Gastroesophageal sphincter (tissue), 4 donors: ENCODE data around the gene GRB7. TPM values are rescaled to one million over a fixed set of nuclear protein-coding genes. Genes with fewer than 3 reads are reported as not detected.

Experiments used
- ATAC-seq: fragments of 150-250 bp; one replicate; pipeline ENCODE4 v1.9.1; 2016; ENCODE audit warnings: mild to moderate bottlenecking, moderate library complexity
- H3K27ac ChIP-seq, 4 donors: fragments of 200-600 bp; sonication (generic) in 3 of 4; 1 replicate in 3 of 4; 2 replicates in 1 of 4; pipeline ENCODE4 v1.5.1; 2016 to 2019
- H3K27me3 ChIP-seq: fragments of 200-600 bp; sonication (generic); one replicate; pipeline ENCODE4 v1.5.1; 2019
- H3K36me3 ChIP-seq, 2 donors: fragments of 200-600 bp; sonication (generic); one replicate each; pipeline ENCODE4 v1.5.1; 2019; ENCODE audit warnings: control low read depth in 1 of 2
- H3K4me1 ChIP-seq, 3 donors: fragments of 200-600 bp; sonication (generic); 1 replicate in 2 of 3; 2 replicates in 1 of 3; pipeline ENCODE4 v1.5.1; 2016 to 2019; ENCODE audit warnings: control low read depth in 2 of 3
- H3K4me3 ChIP-seq, 2 donors: fragments of 200-600 bp; sonication (generic); one replicate each; pipeline ENCODE4 v1.5.1; 2019; ENCODE audit warnings: mild to moderate bottlenecking in 1 of 2, moderate library complexity in 1 of 2
- H3K9me3 ChIP-seq, 3 donors: fragments of 200-600 bp; sonication (generic); one replicate each; pipeline ENCODE4 v1.5.1; 2017 to 2019; ENCODE audit warnings: control low read depth in 2 of 3
- CTCF ChIP-seq, 4 experiments: fragments of 200-600 bp in 2 of 4; fragments of 450-650 bp in 2 of 4; sonication (generic) in 1 of 4; IDR thresholded peaks; one replicate each; pipeline ENCODE4 v1.5.1; 2017 to 2019; ENCODE audit warnings: antibody characterized with exemption in 4 of 4, mild to moderate bottlenecking in 2 of 4, moderate library complexity in 2 of 4
- EP300 ChIP-seq: sonication (generic); formaldehyde crosslinking; IDR thresholded peaks from one replicate; pipeline ENCODE4 v1.6.1; 2017; ENCODE audit warnings: antibody characterized with exemption, mild to moderate bottlenecking
- POLR2A ChIP-seq, 2 donors: fragments of 450-650 bp; IDR thresholded peaks; one replicate each; pipeline ENCODE4 v1.6.1; 2017; ENCODE audit warnings: antibody characterized with exemption in 2 of 2, mild to moderate bottlenecking in 2 of 2, moderate library complexity in 1 of 2
- POLR2AphosphoS5 ChIP-seq: sonication (generic); formaldehyde crosslinking; IDR thresholded peaks from one replicate; pipeline ENCODE4 v1.6.1; 2017; ENCODE audit warnings: antibody characterized with exemption
- WGBS, 2 donors: methylation state at CpG; one replicate each; pipeline ENCODE4 v1.1.5; 2018; ENCODE audit warnings: low coverage in 1 of 2; 5-methylcytosine and 5-hydroxymethylcytosine counted together
- total RNA-seq, 4 donors: library from RNA; depleted of rRNA; stranded (reverse); fragments of >200 nt; gene quantifications; one replicate each; pipeline ENCODE4 v1.1.0, GENCODE V29; 2016

GRB7 gene
- total RNA-seq, 4 donors from 2014 or later, result 0.85 to 5.8 TPM; not detected in 2

GRCh38 chr17:39716073-39716818, 21.5 kb upstream of the GRB7 start:
- H3K4me3 ChIP-seq, result no peak overlapping the region
- WGBS, 2 donors, result 100% methylated on average over 1 of the region's 15 CpGs; no CpG with 5 or more reads in 1 of the 2 donors
- no peaks in the 10 kb centered on the region for H3K4me1 ChIP-seq
- no peaks in the 10 kb centered on the region for H3K27me3 ChIP-seq
- ATAC-seq, result no peak
- TF ChIP-seq EP300 (no peak), CTCF (IDR thresholded peaks at IDR 0.05) (no peak), POLR2A (IDR thresholded peaks at IDR 0.05) (no peak), POLR2AphosphoS5 (no peak)
- H3K27ac ChIP-seq, result no peak overlapping the region
- H3K9me3 ChIP-seq, result no peaks in the 10 kb centered on the region
- H3K36me3 ChIP-seq, result peaks cover 0 to 99% of the 10 kb centered on the region in 2 donors

GRCh38 chr17:39716879-39717536, 20.7 kb upstream of the GRB7 start:
- ATAC-seq, result no peak

GRCh38 chr17:39717660-39718059, 20.1 kb upstream of the GRB7 start:
- ATAC-seq, result no peak
- H3K36me3 ChIP-seq, result peaks cover 0 to 97% of the 10 kb centered on the region in 2 donors

More at GRCh38 chr17:39716879-39717536, 20.7 kb upstream of the GRB7 start:
- Histone ChIP-seq H3K9me3 (no peaks in the 10 kb centered on the region), H3K36me3 (peaks cover 0 to 99% of the 10 kb centered on the region in 2 donors), H3K4me3 (no peak overlapping the region), H3K27ac (no peak overlapping the region), H3K27me3 (no peaks in the 10 kb centered on the region), H3K4me1 (no peaks in the 10 kb centered on the region)
- TF ChIP-seq EP300 (no peak), POLR2A (IDR thresholded peaks at IDR 0.05) (no peak), POLR2AphosphoS5 (no peak), CTCF (IDR thresholded peaks at IDR 0.05) (no peak)
- 68 to 77% methylated on average over 3 to 5 of the region's 11 CpGs for WGBS, 2 donors

GRCh38 chr17:39719563-39720355, 18.0 kb upstream of the GRB7 start:
- TF ChIP-seq POLR2A (IDR thresholded peaks at IDR 0.05), result no peak
- no peak for TF ChIP-seq POLR2AphosphoS5
- TF ChIP-seq EP300, result no peak
- TF ChIP-seq CTCF (IDR thresholded peaks at IDR 0.05), result no peak
- Histone ChIP-seq H3K27ac (no peak overlapping the region), H3K27me3 (no peaks in the 10 kb centered on the region), H3K36me3 (peaks cover 0 to 94% of the 10 kb centered on the region in 2 donors), H3K4me3 (no peak overlapping the region), H3K4me1 (no peaks in the 10 kb centered on the region), H3K9me3 (no peaks in the 10 kb centered on the region)
- WGBS, 2 donors, result 80 to 84% methylated on average over 2 of the region's 7 CpGs
- no peak for ATAC-seq

More at GRCh38 chr17:39717660-39718059, 20.1 kb upstream of the GRB7 start:
- Histone ChIP-seq H3K27me3 (no peaks in the 10 kb centered on the region), H3K4me1 (no peaks in the 10 kb centered on the region), H3K9me3 (no peaks in the 10 kb centered on the region), H3K27ac (no peak overlapping the region), H3K4me3 (no peak overlapping the region)
- WGBS, 2 donors, result 70 to 78% methylated on average over 6 of the region's 6 CpGs
- no peak for TF ChIP-seq POLR2AphosphoS5
- TF ChIP-seq EP300, result no peak
- no peak for TF ChIP-seq CTCF (IDR thresholded peaks at IDR 0.05)
- no peak for TF ChIP-seq POLR2A (IDR thresholded peaks at IDR 0.05)
